ENCODE data around the gene GLIPR2. TPM values are rescaled to one million over a fixed set of nuclear protein-coding genes. Genes with fewer than 3 reads are reported as not detected.

Gene GLIPR2
- total RNA-seq, 1 donor from 2014 or later, result 8.7 TPM

DNA sequence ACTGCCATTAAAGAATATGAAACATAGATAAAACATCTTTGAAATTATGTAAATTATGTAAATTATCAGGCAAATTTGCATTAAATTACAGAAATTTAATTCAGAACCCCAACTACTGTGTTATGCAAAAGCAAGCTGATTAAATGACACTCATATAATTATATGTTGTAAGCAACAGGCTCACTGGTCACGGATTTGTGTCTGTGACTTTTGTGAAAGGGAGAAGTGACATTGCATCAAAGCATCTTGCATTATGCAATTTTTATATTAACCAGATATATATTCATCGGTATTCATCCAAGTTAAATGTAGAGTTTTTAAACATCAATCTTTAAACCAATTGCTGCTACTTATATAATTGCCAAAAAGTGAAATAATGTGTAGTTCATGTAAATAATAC, 13.0 kb upstream of the GLIPR2 start:
- H3K4me3 ChIP-seq, result no peak overlapping the region
- H3K27me3 ChIP-seq (ENCODE audit: low read depth), result no peaks in the 10 kb centered on the region
- peaks cover 46% of the 10 kb centered on the region for H3K36me3 ChIP-seq
- H3K27ac ChIP-seq (replicated peaks), result no peak overlapping the region
- DNase-seq, result no peak
- no peaks in the 10 kb centered on the region for H3K9me3 ChIP-seq (replicated peaks)
- H3K4me1 ChIP-seq, result no peaks in the 10 kb centered on the region
- TF ChIP-seq CTCF (IDR thresholded peaks at IDR 0.05; ENCODE audit: borderline replicate concordance), result no peak
- intact Hi-C loops (cut with micrococcal nuclease), result no loop called here

GRCh38 chr9:36125062-36125855, 11.3 kb upstream of the GLIPR2 start:
- DNase-seq, result no peak
- Histone ChIP-seq H3K36me3 (peaks cover 32% of the 10 kb centered on the region), H3K4me3 (no peak overlapping the region), H3K9me3 (replicated peaks) (no peaks in the 10 kb centered on the region), H3K27ac (replicated peaks) (no peak overlapping the region), H3K4me1 (no peaks in the 10 kb centered on the region), H3K27me3 (ENCODE audit: low read depth) (no peaks in the 10 kb centered on the region)
- intact Hi-C loops (cut with micrococcal nuclease), result no loop called here
- TF ChIP-seq CTCF (IDR thresholded peaks at IDR 0.05; ENCODE audit: borderline replicate concordance), result no peak

GRCh38 chr9:36126016-36126730, 10.4 kb upstream of the GLIPR2 start:
- Histone ChIP-seq H3K4me3 (no peak overlapping the region), H3K27ac (replicated peaks) (no peak overlapping the region), H3K9me3 (replicated peaks) (no peaks in the 10 kb centered on the region), H3K4me1 (no peaks in the 10 kb centered on the region), H3K36me3 (peaks cover 25% of the 10 kb centered on the region), H3K27me3 (ENCODE audit: low read depth) (no peaks in the 10 kb centered on the region)
- no peak for DNase-seq
- intact Hi-C loops (cut with micrococcal nuclease), result no loop called here
- no peak for TF ChIP-seq CTCF (IDR thresholded peaks at IDR 0.05; ENCODE audit: borderline replicate concordance)

DNA sequence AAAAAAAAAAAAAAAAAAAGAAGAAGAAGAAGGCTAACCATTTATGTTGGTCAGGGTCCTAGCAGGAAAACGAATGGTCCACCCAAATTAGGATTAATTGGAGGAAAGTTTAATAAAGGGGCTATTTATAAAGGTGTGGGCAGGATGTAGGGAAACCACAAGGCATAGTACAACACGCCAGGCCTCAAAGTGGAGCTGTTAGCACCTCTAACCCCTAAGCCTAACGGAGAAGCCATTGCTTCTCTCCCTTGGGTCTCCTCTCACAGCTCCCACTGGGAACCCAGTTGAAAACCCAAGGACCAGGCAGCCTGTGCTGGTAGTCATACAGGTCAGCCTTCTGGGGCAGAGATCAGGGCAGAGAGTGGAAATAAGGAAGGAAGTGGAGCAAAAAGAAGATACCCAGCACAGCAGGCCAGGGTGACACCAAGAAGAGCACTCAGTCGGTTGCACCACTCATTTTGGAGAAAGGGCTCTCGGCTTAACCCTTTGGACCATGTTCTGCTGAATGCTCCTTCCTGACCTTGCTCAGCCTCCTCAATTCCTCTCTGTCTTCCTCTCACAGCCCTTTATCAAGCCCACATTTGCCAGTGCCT, 8.8 kb upstream of the GLIPR2 start:
- intact Hi-C loops (cut with micrococcal nuclease), result no loop called here
- no peaks in the 10 kb centered on the region for H3K4me1 ChIP-seq
- DNase-seq, result no peak
- no peaks in the 10 kb centered on the region for H3K9me3 ChIP-seq (replicated peaks)
- no peak for TF ChIP-seq CTCF (IDR thresholded peaks at IDR 0.05; ENCODE audit: borderline replicate concordance)
- no peak overlapping the region for H3K27ac ChIP-seq (replicated peaks)
- no peak overlapping the region for H3K4me3 ChIP-seq
- H3K27me3 ChIP-seq (ENCODE audit: low read depth), result no peaks in the 10 kb centered on the region
- peaks cover 9% of the 10 kb centered on the region for H3K36me3 ChIP-seq

GRCh38 chr9:36128349-36128748, 8.2 kb upstream of the GLIPR2 start:
- H3K27ac ChIP-seq (replicated peaks), result no peak overlapping the region
- no peaks in the 10 kb centered on the region for H3K9me3 ChIP-seq (replicated peaks)
- H3K36me3 ChIP-seq, result peaks cover 3% of the 10 kb centered on the region
- no peaks in the 10 kb centered on the region for H3K4me1 ChIP-seq
- no peak overlapping the region for H3K4me3 ChIP-seq
- TF ChIP-seq CTCF (IDR thresholded peaks at IDR 0.05; ENCODE audit: borderline replicate concordance), result no peak
- intact Hi-C loops (cut with micrococcal nuclease), result no loop called here
- H3K27me3 ChIP-seq (ENCODE audit: low read depth), result no peaks in the 10 kb centered on the region
- DNase-seq, result no peak

All from left ventricle myocardium inferior (tissue), 1 donor.